Measurements from ENCODE around the gene NAV1. TPM values are rescaled to one million over a fixed set of nuclear protein-coding genes. Genes with fewer than 3 reads are reported as not detected.

NAV1 gene
- total RNA-seq, 2 donors from 2014 or later, result 13.1 to 29.1 TPM

- Histone ChIP-seq H3K27ac (no peak overlapping the region), H3K4me1 (replicated peaks) (no peaks in the 10 kb centered on the region), H3K9me3 (no peaks in the 10 kb centered on the region), H3K27me3 (replicated peaks; ENCODE audit: insufficient read depth) (no peaks in the 10 kb centered on the region), H3K4me3 (no peak overlapping the region), H3K36me3 (no peaks in the 10 kb centered on the region)
- TF ChIP-seq POLR2A (IDR thresholded peaks at IDR 0.05), result no peak
- no peak for TF ChIP-seq CTCF (IDR thresholded peaks at IDR 0.05)
- no peak for TF ChIP-seq POLR2AphosphoS5 (IDR thresholded peaks at IDR 0.05)
- WGBS, result 91% methylated on average over 7 of the region's 7 CpGs
- intact Hi-C loops (cut with DNase I), result no loop called here
- DNase-seq (ENCODE audit: low spot score), result no peak
Observed at GRCh38 chr1:201554789-201555592, 16.1 kb downstream of the NAV1 start.

GRCh38 chr1:201555593-201555945 is 16.6 kb downstream of the NAV1 start:
- Histone ChIP-seq H3K4me3 (no peak overlapping the region), H3K9me3 (no peaks in the 10 kb centered on the region), H3K27me3 (replicated peaks; ENCODE audit: insufficient read depth) (no peaks in the 10 kb centered on the region), H3K27ac (no peak overlapping the region), H3K36me3 (no peaks in the 10 kb centered on the region), H3K4me1 (replicated peaks) (no peaks in the 10 kb centered on the region)
- no peak for TF ChIP-seq POLR2A (IDR thresholded peaks at IDR 0.05)
- TF ChIP-seq POLR2AphosphoS5 (IDR thresholded peaks at IDR 0.05), result no peak
- no peak for TF ChIP-seq CTCF (IDR thresholded peaks at IDR 0.05)
- DNase-seq (ENCODE audit: low spot score), result no peak
- WGBS, result 77% methylated on average over 9 of the region's 9 CpGs
- intact Hi-C loops (cut with DNase I), result no loop called here

GRCh38 chr1:201556841-201557571 is 18.1 kb downstream of the NAV1 start:
- no peaks in the 10 kb centered on the region for H3K36me3 ChIP-seq
- no peak for DNase-seq (ENCODE audit: low spot score)
- H3K4me3 ChIP-seq, result no peak overlapping the region
- H3K4me1 ChIP-seq (replicated peaks), result no peaks in the 10 kb centered on the region
- TF ChIP-seq CTCF (IDR thresholded peaks at IDR 0.05) (no peak), POLR2A (IDR thresholded peaks at IDR 0.05) (no peak), POLR2AphosphoS5 (IDR thresholded peaks at IDR 0.05) (no peak)
- H3K27me3 ChIP-seq (replicated peaks; ENCODE audit: insufficient read depth), result no peaks in the 10 kb centered on the region
- 77% methylated on average over 5 of the region's 5 CpGs for WGBS
- intact Hi-C loops (cut with DNase I), result no loop called here
- H3K9me3 ChIP-seq, result no peaks in the 10 kb centered on the region
- H3K27ac ChIP-seq, result no peak overlapping the region

GRCh38 chr1:201557572-201557958 is 18.6 kb downstream of the NAV1 start:
- H3K4me1 ChIP-seq (replicated peaks), result no peaks in the 10 kb centered on the region

More at GRCh38 chr1:201557572-201557958, 18.6 kb downstream of the NAV1 start:
- no peak overlapping the region for H3K27ac ChIP-seq
- intact Hi-C loops (cut with DNase I), result no loop called here
- no peaks in the 10 kb centered on the region for H3K9me3 ChIP-seq
- no peak for TF ChIP-seq POLR2A (IDR thresholded peaks at IDR 0.05)
- TF ChIP-seq CTCF (IDR thresholded peaks at IDR 0.05), result no peak
- TF ChIP-seq POLR2AphosphoS5 (IDR thresholded peaks at IDR 0.05), result no peak
- no peaks in the 10 kb centered on the region for H3K27me3 ChIP-seq (replicated peaks; ENCODE audit: insufficient read depth)
- no peaks in the 10 kb centered on the region for H3K36me3 ChIP-seq
- H3K4me3 ChIP-seq, result no peak overlapping the region
- WGBS, result 73% methylated on average over 7 of the region's 7 CpGs
- DNase-seq (ENCODE audit: low spot score), result no peak
